DMS79 treated with DMSO at 0.1 percent for 48 hours (cell line): ENCODE results near the gene RPTN.
"Not testable (repeated sequence)": the region's sequence is repeated elsewhere in the genome, so short reads cannot be mapped to it uniquely, and the experiment has no call there.

Experiments
- DNase-seq: peaks from one replicate; lab custom pipeline; 2025; lab: John Stamatoyannopoulos, UW

The RPTN gene

DNA sequence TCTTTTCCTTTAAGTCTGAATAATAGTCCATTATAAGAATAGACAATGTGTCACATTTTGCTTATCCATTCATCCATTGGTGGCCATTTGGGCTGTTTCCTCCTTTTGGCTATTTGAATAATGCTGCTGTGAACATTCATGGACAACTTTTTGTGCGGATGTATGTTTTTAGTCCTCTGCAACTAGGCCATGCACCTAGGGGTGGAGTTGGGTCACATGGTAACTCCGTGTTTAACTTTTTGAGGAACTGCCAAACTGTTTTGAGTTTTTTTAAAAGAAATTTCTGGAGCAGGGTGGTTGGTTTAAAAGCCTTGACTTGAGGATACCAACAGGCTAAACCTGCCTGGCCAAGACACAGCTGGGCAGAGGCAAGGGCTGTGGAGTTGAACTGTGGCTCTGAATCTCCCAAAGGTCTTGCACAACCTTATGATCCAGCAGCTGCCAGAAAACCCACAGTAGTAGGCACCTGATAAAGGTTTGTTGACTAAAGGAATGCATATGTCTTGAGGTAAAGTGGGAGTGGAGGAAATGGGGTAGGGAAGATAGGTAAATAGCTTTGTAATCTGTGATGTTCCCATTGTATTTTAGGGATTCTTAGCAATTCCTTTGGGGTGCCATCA, 5.6 kb upstream of the RPTN start:
- DNase-seq, result no peak

DNA sequence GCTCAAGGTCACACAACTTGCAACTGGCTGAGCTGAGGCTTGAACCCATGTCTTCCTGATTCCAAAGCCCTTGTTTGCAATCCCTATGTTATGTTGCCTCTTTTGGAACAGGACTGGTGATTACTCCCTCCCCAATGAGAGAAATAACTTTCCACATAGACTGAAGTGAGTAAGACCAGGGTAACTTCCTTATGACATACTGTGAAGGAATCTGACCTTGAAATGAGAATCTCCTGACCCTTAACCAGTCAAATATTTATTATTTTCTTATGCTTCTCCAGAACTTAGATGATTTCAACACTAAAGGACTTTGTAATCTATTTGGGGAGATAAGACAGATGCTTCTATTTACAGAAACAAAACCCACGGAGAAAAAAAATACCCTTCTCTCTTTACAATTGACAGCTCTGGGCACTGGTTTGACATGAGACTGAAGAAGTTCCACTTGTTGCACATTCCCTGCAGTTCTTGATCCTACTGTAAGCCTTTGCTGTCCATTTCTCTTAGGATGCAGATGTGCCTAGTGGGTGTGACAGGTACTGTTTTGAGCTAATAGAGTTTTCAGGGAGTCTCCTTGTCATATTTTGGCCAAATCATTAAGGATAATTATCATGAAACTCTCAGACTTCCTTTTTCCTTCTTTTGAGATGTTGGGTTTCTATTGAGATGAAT, 3.9 kb upstream of the RPTN start:
- DNase-seq, result no peak

DNA sequence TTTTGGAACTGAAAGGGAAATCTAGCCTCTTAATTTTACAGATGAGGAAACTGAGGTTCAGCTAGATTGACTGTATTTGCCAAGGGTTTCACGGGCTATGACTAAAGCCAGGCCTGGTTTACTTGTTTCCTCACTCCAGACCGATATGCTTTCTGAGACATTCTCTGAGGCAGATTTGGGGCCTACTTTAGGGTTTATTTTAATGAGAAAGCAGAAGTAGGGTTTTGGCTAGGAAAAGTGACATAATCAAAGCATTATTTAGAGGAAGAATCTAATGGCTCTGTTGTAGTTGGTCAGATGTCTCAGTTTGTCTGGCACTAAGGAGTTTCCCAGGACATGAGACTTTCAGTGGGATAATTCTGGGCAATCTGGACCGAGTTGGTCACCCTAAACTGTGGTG, 1.5 kb upstream of the RPTN start:
- no peak for DNase-seq

DNA sequence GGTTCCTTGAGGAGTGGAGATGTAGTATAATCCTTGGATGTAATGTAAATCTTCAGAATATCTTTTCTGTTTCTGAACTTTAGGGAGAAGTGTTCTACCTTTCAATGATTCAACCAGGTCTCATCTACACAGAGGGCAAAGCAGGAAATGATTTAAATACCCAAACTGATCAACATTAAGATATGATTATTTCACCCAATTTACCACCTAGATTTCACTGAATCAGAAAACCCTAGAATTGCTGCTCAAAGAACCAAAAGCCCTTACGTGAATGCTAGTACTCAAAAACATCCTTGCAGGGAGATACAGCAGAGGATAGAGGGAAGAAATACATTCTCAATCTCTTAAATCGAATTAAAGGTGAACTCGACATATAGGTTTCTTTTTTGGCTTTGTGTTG, 5.0 kb downstream of the RPTN start:
- no peak for DNase-seq

DNA sequence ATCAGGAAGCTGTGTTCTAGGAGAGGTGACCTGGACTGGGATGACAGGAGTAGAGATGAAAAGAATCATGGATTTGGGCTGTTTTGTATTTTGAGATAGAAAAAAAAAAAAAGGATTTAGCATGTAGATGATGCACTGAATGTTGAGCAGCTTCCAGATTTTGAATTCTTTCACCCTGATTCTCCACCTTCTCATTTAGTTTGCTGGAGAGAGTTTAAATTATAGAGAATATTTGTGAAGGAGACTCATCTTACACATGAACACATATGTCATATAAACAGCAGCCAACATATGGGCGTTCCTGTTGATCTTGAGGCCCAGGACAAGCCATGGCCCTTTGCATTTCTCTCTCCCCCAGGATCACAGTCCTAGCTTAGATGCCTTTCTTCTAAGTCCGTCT, 7.4 kb downstream of the RPTN start:
- no peak for DNase-seq

DNA sequence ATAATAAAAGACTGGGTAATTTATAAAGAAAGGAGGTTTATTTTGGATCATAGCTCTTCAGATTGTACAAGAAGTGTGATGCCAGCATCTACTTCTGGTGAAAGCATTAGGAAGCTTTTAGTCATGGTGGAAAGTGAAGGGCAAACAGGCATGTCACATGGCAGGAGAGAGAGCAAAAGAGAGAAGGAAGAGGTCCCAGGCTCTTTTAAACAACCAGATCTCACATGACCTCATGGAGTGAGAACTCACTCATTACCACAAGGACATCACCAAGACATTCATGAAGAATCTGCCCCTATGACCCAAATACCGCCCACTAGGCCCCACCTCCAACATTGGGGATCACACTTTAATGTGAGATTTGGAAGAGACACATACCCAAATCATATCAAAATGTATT, 10.0 kb downstream of the RPTN start:
- no peak for DNase-seq

DNA sequence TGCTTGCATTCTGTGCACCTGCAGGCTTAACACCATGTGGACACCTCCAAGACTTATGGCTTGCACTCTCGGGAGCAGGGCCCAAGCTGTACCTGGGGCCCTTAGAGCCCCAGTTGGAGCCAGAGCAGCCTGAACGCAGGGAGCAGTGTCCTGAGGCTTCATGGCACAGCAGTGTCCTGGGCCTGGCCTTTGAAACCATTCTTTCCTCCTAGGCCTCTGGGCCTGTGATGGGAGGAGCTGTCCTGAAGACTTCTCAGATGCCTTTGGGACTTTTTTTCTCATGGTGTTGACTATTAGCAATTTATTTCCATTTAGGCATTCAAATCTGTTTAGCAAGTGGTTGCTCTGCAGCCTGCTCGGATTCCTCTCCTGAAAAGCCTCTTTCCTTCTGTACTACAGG, 11.0 kb downstream of the RPTN start:
- no peak for DNase-seq

DNA sequence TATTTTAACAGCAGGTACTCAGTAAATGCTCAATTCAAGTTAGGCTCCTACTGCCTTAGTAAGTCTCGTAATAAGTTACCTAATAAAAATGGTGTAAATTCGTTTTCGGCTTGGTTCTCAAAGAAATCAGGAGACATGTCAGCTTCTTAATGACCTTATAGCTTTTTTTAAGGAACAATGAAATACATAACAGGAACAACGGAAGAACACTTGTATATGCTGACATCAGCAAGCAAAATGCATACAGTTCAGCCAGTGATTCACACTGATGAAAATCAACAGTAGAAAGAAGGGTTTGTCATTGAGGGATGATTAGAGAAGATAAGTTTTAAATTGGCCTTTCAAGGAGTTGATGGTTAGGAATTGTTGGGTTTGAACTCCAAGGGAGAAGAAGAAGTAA, 13.3 kb downstream of the RPTN start:
- no peak for DNase-seq

DNA sequence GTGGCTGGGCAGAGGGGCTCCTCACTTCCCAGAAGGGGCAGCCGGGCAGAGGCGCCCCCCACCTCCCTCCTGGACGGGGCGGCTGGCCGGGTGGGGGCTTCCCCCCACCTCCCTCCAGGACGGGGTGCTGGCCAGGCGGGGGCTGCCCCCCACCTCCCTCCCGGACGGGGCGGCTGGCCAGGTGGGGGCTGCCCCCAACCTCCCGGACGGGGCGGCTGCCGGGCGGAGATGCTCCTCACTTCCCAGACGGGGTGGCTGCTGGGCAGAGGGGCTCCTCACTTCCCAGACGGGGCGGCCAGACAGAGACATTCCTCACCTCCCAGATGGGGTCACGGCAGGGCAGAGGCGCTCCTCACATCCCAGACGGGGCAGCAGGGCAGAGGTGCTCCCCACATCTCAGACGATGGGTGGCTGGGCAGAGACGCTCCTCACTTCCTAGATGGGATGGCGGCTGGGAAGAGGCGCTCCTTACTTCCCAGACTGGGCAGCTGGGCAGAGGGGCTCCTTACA, 14.3 kb downstream of the RPTN start:
- DNase-seq, result not testable (repeated sequence)

DNA sequence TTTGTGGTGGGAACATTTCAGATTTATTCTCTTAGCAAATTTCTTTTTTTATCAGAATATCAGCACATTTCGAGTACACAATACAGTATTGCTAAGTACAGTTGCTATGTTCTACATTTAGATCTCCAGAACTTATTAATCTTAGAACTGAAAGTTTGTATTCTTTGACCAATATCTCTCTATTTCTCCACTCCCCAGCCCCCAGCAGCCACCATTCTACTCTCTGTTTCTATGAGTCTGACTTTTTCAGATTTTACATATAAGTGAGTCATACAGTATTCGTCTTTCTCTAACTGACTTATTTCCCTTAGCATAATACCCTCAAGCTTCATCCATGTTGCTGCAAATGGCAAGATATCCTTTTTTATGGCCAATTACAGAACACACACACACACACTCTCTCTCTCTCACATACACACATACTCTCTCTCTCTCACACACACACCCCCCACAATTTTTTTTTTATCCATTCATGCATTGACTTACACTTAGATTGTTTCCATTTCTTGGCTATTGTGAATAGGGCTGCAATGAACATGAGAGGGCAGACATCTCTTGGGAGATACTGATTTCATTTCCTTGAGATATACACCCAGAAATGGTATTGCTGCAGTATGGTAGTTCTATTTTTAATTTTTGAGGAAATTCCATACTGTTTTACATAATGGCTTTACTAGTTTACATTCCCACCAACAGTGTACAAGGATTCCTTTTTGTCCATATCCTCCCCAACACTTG, 15.7 kb downstream of the RPTN start:
- no peak for DNase-seq

DNA sequence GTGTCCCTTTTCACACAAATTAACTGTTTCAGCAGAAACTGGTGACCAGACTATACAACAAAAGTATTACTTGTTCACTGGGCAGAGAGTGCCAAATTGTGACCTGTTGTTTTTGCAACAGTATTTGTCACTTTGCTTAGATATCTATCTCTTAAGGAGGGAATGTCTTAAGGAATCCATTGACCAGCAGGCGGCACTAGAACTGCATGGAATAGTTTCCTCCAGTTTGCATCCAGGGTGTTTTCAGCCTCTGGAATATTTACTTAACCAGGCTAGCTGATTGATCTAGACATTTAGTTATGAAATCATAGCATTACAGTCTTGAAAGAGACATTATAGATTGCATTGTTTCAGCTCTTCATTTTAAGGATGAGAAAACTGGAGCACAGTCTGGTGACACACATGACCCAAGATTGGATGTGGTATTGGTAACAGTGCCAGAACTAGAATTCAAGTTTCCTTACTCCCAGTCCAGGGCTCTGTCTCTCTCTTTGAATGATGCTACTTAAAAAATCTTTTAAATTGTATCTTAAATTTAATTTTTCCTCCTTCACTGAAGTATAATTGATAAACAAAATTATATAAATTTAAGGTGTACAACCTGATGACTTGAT, 16.9 kb downstream of the RPTN start:
- DNase-seq, result no peak

DNA sequence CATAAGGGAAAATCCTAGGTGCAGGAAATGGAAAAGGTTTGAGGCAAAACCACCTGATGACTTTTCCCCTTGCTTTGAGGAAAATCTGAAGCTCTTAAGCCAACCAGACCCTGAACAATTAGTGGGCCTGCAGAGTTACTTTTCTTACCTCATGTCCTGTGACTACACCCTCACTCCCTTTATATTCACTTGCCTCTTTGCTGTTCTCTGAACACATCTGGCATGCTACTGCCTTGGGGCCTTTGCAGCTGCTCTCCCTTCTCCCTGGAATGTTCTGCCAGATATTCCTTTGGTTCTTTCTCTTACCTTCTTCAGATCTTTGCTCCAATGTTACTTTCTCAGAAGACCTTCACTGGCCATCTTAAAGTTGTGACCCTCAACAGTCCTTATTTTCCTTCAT, 21.8 kb downstream of the RPTN start:
- DNase-seq, result no peak

DNA sequence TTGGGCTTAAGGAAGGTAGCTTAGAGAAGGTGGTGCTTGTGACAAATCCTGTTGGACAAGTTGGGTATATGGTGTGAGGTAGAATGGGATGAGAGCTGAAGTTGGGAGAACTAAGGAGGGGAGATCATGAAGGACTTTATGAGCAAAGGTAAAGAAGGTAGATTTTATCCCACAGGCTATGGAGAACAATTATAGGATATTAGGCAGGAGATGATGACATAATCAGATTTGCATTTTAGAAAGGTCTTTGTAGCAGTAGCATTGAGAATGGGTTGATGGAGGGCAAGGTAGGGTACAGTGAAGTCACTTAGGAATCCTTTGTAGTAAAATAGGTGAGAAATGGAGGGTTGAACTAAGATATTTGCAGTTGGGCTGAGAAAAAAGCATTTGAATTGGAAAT, 28.8 kb downstream of the RPTN start:
- no peak for DNase-seq

DNA sequence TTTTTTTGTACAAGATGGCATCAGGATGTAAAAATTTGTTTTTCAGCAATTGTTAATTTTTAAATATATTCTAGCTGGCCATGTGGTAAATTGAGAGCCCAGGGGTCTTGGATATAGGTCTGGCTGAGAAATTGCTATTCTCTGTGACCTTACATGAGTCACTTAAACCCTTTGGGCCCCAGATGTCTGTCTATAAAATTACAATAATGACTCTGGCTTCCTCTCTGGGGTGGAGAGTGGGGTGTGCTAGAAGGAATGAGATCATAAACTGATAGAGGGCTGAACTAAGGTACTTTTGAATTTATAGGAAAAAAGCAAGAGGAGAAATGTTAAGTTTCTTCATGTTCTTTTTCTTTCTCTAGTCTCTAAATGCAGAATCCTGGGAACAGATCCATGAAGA, 31.4 kb downstream of the RPTN start:
- DNase-seq, result no peak

DNA sequence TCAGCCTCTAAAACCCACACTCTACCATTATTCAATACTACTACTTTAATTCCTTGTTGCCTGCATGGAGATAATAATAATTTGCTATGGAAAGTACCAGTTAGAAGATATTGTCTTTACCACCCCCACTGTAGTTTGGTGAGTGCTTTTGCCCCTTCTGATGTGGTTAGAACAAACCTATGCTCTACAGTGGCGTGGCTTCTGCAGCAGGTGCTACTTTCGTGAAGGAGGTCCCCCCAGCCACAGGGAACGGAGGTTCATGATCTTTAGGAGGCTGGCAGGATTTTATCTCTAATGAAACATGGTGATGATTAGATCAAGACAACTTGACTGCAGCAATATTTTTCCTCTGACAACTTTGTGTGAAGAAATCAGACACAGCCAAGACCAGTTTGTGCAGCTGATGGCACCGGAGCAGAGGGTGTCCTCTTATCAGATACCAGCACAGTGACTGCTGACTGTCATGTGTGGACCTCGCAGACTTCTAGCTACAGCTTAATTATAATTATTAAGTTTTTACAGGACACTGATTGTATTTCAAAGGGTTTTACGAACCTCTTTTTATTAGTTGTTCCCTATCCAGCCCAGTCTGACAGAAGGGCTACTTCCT, 33.1 kb downstream of the RPTN start:
- DNase-seq, result no peak

DNA sequence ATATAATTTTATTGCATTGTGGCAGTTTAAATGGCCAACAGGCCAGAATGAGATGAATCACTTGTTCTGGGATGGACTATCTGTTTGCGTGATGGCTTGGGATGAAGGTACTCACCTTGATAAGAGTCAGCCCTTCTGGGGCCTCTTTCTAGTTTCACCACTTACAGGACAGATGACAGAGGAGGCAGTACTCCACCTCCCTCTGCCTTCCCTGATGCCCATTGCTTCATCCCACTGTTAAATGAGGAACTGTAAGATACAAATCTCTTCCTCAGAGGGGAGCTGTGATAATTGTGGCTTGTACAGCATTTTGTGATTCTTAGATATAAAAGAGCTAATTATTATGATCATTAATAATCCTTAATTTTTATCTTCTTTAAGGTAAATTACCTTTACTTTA, 40.1 kb downstream of the RPTN start:
- no peak for DNase-seq

DNA sequence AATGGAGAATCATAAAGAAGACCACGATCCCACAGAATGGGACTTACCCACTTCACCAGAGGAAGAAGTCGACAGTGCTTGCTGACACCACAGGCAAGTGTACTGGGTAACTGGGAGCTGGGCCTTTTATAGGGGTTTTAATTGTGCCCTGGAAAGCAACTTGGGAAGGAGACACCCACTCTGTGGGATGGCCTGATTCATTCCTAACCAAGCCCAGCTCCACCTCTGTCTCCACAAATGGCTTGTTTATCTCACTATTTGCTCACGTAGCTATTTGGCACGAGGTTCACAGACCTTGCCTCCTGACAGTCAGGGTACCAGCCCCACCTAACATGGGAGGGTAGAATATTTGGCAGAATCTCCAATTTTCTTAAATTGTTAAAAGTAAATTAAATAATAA, 43.7 kb downstream of the RPTN start, which contains the start of gene TCHH:
Gene TCHH (minus strand): TSS at position 101 of the 400 bp plus-strand sequence. CDS start 1,364 bp downstream, outside the sequence.
- DNase-seq, result no peak

DNA sequence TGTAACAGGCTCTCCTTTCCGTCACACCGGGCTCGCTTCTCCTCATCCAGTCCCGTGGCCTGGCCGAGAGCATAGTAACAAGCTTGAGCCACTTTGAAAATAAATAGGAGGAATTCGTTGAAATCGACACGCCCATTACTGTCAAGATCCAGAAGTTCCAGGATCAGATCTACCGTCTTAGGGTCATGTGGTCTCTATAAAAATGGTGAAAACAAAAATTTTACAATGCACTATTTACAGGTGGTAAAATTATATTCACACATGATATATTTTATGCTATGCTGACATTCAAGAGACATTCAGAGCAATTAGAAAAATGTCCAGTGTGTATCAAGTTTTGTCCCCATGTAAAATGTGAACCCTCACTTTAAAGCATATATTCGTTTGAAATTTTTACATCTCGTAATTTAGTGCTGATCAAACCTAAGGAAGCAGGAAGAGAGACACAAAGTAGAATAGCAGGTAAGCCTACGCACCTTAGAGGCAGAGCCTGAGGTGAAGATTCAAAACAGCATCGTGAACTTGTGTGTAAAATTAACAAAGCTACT, 46.1 kb downstream of the RPTN start:
- no peak for DNase-seq

DNA sequence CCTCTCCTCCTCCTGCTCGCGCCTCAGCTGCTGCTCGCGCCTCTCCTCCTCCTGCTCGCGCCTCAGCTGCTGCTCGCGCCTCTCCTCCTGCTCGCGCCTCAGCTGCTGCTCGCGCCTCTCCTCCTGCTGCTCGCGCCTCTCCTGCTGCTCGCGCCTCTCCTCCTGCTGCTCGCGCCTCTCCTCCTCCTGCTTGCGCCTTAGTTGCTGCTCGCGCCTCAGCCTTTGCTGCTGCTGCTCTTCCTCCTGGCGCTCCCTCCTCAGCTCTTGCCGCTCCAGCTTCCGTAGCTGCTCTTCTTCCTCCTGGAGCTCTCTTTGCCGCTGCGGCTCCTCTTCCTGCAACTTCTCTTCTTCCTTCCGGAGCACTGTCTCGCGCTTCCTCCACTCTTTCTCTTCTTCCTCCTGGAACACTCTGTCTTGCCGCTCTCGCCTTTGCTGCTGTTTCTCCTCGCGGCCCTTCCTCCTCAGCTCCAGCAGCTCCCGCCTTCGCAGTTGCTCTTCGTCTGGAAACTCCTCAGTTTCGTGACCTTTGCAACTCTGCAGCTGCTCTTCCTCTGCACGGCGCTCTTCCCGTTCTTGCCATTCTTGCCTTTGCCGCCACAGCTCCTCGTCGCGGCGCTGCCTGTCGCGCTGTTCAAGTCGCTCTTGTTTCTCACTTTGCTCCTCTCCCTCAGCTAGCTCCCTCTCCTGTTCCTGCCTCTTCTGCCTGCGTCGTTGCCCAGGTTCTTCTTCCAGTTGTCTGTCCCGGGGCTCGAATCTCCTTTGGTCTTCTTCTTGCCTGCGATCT, 46.7 kb downstream of the RPTN start:
- no peak for DNase-seq

DNA sequence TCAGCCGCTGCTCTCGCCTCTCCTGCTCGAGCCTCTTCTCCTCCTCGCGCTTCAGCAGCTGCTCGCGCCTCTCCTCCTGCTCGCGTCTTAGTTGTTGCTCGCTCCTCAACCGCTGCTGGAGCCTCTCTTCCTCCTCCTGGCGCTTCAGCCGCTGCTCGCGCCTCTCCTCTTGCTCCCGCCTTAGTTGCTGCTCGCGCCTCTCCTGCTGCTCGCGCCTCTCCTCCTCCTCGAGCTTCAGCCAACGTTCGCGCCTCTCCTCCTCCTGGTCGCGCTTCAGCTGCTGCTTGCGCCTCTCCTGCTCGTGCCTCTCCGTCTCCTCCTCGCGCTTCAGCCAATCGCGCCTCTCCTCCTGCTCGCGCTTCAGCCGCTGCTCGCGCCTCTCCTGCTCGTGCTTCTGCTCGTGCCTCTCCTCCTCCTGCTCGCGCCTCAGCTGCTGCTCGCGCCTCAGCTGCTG, 47.5 kb downstream of the RPTN start:
- peak; percentile 62 for DNase-seq
